ENCODE results near the gene KCNF1.

The KCNF1 gene

DNA sequence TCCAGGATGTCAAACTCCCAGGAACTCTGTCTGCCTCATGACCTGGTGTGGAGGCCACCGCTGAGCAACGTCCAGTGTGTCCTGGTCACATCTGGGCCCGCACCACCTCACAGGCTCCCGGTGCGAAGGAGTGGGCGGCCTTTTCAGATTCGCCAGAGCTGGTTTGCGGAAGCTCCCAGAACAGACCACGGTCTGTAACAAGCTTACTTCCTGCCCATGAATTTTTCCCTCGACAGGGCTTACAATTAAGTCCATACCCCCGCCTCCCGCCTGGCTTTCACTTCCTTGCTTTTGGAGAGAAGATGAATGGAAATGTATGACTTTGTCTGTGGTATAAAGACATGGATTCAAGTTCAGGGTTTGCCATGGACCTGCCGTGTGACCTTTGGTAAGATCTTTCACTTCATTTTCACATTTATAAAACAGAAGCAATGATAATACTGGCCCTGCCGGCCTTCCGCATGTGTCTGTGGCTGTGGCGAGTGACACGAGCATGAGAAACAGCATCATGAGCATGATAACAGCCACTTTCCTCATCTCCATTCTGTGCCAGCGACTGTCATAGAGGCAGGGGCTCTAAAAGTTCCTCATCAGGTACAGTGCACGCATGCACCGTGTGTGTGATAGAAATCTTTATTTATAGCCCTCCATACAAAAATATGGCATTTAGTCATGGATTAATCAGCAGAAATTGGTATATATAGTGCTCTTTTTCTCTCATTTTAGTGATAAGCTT lies 31.0 kb upstream of the KCNF1 start:
- DNase-seq = no peak

DNA sequence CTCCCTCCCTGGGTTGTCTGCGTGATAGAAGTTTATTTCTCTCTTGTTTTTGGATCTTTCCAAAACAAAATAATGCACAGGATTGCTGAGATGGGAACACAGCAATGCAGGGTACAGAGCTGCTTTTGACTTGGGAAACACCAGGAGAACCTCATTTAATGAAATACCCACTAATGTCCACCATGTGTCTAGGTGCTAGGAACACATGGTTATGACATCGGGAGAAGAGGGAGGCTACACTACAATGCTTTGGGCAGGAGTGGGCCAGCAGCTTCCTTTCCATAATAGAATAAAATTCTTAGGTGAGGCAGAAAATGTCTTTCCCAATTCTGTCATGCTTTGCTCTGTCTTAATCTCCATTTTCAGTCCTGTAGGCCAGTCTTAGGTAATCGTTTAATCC lies 29.2 kb upstream of the KCNF1 start:
- no peak for DNase-seq

GRCh38 chr2:10883066-10883465 lies 28.7 kb upstream of the KCNF1 start:
- DNase-seq = no peak

GRCh38 chr2:10883801-10884478 lies 27.8 kb upstream of the KCNF1 start:
- no peak for DNase-seq

- no peak for DNase-seq
Measured at GRCh38 chr2:10884574-10884975, 27.2 kb upstream of the KCNF1 start.

- no peak for DNase-seq
Measured at GRCh38 chr2:10885094-10885860, 26.5 kb upstream of the KCNF1 start.

- DNase-seq = no peak
Measured at GRCh38 chr2:10887476-10887875, 24.3 kb upstream of the KCNF1 start.

DNA sequence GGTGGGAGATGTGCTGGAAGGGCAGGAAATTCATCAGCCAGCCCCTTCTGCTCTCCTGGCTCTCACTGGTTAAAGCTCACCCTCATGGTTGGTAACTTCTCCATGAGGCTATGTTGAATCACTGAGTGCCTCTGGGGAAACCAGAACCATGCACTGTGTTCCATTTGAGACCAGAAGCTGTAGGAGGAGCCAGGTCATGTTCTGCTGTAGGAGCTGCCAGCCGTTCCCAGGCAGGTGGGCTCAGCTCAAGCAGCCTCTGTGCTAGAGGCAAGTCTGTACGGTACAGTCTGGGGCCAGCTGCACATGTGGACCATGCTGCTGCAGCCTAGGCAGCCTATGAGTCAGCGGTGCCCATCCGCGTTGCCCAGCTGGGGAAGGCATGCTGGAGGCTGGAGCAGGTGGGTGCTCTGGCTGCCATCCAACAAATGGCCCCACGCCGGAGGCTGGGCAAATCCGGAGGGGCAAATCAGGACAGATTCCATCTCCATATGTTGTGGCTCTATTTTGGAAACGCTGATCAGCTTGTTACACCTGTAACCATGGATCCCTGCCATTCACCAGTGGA lies 22.0 kb upstream of the KCNF1 start:
- no peak for DNase-seq

GRCh38 chr2:10890706-10891270 lies 20.9 kb upstream of the KCNF1 start:
- DNase-seq = no peak

DNA sequence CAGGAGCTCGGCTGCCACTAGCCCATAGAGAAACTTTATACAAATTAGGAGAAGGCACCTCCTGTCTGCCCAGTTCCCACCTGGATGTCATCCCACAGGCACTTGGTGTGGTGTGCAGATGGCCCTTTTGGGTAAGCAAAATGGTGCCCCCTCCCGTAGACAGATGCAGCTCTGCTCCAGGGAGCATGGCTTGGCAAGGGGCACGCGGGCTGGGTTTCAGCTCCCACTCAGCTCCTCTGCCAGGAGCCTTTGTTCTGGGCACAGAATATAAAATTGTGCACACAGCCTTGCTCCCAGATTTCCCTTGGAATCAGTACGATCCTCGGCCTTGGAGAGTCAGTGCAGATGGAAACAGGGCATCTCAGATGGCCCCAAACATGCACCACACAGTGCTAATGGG lies 20.3 kb upstream of the KCNF1 start:
- no peak for DNase-seq

- DNase-seq = no peak
Measured at GRCh38 chr2:10891848-10892247, 19.9 kb upstream of the KCNF1 start.

DNA sequence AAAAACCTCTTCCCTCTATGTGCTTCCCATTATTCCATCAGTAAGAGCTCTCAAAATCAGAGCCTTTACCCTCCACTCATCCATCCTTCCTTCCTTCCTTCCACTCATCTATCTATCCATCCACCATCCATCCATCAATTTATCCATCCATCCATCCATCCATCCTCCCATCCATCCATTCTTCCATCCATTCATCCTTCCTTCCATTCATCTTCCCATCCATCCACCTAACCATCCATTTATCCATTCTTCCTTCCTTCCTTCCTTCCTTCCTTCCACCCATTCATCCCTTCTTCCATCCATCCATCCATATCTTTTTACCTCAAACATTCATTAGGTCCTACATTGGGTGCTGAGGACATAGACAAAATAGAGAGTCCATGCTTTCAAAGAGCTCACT lies 19.4 kb upstream of the KCNF1 start:
- no peak for DNase-seq

GRCh38 chr2:10892796-10893350 lies 18.9 kb upstream of the KCNF1 start:
- DNase-seq = no peak

- no peak for DNase-seq
Measured at GRCh38 chr2:10894264-10894935, 17.3 kb upstream of the KCNF1 start.

DNA sequence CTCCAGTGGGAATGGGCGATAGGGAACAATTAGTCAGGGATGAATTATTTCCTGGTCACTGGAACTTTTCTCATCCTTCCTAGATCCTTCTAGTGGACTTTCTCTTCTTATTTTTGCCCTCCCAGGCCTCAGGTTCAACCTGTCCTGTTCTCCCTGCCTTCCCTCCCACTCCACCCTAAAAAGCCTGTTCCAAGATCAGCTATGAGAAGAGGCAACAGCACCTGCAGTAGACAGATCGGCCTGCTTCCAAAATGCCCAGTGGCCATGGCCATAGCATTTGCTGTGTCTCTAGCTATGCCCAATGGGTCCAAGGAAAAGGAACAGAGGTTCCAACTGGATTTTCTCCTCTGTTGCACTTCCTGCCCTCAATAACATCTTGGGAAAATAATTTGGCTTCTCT lies 16.5 kb upstream of the KCNF1 start:
- no peak for DNase-seq

- no peak for DNase-seq
Measured at GRCh38 chr2:10897956-10898355, 13.8 kb upstream of the KCNF1 start.

- no peak for DNase-seq
Measured at GRCh38 chr2:10900216-10901109, 11.3 kb upstream of the KCNF1 start.

DNA sequence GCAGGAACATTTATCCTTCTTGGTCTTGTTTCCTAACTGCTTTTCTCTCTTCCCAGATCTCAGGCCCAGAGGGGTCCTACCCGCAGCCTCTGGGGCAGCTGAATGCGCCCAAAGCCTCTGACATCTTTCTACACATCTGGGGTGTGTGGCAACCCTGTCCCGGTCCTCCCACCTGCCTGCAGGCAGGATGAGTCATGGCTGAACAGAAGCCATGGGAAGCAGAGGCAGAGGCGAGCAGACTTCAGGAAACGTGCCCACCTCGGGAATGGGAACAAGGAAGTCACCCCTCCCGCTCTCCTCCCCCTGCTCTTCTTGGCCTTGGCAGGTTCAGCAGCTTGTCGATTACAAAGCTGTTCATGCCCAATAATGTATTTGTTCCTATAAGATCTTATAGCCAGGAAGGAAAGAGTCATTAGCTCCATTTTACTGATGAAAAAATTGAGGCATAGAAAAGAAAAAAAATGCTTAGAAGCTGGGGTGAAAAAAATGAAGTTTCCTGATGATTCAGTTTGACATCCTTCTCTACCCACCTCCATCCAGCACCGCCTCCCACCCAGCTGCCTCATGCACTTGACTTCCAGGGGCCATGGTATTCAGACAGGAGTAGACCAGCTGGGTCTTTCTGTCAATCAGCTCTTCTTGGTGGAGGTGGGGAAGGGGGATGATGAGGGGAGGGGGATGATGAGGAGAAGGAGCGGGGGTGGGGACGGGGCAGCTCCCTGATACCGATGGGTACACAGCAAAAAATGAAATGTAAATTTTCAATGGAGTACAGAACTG lies 10.4 kb upstream of the KCNF1 start:
- no peak for DNase-seq

DNA sequence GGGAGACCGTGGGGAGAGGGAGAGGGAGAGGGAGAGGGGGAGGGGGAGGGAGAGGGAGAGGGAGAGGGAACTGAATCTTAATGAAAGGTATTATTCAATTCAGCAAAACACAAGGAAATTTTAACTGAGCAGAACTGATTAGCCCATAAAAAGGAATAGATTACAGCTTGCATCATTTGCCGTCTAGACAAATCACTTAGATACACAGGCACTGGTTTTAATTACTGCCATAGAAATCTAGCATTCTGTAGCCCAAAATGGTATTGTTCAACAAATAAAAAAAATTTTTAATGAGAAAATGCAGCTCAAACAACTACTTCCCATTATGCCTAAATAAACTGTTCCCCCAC lies 7.9 kb upstream of the KCNF1 start:
- DNase-seq = no peak

- no peak for DNase-seq
Measured at GRCh38 chr2:10904455-10904854, 7.3 kb upstream of the KCNF1 start.
